NCI-H2171 treated with DMSO at 0.1 percent for 48 hours (cell line): ENCODE measurements around the gene APC2.
A peak's percentile ranks its signal among the peaks of the same experiment; 100 is the strongest.
"Not testable (repeated sequence)": the region's sequence is repeated elsewhere in the genome, so short reads cannot be mapped to it uniquely, and the experiment has no call there.

Experiments used
- DNase-seq: peaks from one replicate; lab custom pipeline; 2025; lab: John Stamatoyannopoulos, UW

Gene APC2

DNA sequence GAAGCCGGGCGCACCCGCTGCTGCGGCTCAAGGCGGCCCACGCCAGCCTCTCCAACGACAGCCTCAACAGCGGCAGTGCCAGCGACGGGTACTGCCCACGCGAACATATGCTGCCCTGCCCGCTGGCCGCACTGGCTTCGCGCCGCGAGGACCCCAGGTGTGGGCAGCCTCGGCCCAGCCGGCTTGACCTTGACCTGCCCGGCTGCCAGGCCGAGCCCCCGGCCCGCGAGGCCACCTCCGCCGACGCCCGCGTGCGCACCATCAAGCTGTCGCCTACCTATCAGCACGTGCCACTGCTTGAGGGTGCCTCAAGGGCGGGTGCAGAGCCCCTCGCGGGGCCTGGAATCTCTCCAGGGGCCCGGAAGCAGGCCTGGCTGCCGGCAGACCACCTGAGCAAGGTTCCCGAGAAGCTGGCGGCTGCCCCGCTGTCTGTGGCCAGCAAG lies 16.1 kb downstream of the APC2 start:
- no peak for DNase-seq

DNA sequence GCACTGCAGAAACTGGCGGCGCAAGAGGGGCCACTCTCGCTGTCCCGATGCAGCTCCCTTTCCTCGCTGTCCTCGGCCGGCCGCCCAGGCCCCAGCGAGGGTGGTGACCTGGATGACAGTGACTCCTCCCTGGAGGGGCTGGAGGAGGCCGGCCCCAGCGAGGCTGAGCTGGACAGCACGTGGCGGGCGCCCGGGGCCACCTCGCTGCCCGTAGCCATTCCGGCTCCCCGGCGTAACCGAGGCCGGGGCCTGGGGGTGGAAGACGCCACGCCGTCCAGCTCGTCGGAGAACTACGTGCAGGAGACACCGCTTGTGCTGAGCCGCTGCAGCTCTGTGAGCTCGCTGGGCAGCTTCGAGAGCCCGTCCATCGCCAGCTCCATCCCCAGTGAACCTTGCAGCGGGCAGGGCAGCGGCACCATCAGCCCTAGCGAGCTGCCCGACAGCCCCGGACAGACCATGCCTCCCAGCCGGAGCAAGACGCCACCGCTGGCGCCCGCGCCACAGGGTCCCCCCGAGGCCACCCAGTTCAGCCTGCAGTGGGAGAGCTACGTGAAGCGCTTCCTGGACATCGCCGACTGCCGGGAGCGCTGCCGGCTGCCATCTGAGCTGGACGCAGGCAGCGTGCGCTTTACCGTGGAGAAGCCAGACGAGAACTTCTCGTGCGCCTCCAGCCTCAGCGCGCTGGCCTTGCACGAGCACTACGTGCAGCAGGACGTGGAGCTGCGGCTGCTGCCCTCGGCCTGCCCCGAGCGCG lies 16.7 kb downstream of the APC2 start:
- DNase-seq = no peak

DNA sequence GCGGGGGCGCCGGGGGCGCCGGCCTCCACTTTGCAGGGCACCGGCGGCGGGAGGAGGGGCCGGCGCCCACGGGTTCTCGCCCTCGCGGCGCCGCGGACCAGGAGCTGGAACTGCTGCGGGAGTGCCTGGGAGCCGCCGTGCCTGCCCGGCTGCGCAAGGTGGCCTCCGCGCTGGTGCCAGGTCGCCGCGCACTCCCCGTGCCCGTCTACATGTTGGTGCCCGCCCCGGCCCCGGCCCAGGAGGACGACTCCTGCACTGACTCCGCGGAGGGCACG lies 17.2 kb downstream of the APC2 start:
- DNase-seq = no peak

DNA sequence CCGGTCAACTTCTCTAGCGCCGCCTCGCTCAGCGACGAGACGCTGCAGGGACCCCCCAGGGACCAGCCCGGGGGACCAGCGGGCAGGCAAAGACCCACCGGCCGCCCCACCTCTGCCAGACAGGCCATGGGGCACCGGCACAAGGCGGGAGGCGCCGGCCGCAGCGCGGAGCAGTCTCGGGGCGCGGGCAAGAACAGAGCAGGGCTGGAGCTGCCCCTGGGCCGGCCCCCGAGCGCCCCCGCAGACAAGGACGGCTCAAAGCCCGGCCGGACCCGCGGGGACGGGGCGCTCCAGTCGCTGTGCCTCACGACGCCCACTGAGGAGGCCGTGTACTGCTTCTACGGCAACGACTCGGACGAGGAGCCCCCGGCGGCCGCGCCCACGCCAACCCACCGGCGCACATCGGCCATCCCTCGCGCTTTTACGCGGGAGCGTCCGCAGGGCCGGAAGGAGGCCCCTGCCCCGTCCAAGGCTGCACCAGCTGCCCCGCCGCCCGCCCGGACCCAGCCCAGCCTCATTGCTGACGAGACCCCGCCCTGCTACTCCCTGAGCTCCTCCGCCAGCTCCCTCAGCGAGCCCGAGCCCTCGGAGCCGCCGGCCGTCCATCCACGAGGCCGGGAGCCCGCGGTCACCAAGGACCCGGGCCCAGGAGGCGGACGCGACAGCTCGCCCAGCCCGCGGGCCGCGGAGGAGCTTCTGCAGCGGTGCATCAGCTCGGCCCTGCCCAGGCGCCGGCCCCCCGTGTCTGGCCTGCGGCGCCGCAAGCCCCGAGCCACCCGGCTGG lies 17.8 kb downstream of the APC2 start:
- DNase-seq = no peak

DNA sequence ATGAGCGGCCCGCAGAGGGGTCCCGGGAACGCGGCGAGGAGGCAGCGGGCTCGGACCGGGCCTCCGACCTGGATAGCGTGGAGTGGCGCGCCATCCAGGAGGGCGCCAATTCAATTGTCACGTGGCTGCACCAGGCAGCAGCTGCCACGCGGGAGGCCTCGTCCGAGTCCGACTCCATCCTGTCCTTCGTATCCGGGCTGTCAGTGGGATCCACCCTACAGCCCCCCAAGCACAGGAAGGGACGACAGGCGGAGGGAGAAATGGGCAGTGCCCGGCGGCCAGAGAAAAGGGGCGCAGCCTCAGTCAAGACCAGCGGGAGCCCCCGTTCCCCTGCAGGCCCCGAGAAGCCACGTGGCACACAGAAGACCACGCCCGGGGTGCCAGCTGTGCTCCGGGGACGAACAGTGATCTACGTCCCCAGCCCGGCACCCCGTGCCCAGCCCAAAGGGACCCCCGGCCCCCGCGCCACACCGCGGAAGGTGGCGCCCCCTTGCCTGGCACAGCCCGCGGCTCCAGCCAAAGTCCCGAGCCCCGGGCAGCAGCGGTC lies 18.4 kb downstream of the APC2 start:
- no peak for DNase-seq

DNA sequence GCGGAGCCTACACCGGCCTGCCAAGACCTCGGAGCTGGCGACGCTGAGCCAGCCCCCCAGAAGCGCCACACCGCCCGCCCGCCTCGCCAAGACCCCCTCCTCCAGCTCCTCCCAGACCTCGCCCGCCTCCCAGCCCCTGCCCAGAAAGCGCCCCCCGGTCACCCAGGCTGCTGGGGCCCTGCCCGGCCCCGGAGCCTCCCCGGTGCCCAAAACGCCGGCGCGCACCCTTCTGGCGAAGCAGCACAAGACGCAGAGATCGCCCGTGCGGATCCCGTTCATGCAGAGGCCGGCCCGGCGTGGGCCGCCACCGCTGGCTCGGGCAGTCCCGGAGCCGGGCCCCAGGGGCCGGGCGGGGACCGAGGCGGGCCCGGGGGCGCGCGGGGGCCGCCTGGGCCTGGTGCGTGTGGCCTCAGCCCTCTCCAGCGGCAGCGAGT lies 18.9 kb downstream of the APC2 start:
- peak; percentile 26 for DNase-seq

DNA sequence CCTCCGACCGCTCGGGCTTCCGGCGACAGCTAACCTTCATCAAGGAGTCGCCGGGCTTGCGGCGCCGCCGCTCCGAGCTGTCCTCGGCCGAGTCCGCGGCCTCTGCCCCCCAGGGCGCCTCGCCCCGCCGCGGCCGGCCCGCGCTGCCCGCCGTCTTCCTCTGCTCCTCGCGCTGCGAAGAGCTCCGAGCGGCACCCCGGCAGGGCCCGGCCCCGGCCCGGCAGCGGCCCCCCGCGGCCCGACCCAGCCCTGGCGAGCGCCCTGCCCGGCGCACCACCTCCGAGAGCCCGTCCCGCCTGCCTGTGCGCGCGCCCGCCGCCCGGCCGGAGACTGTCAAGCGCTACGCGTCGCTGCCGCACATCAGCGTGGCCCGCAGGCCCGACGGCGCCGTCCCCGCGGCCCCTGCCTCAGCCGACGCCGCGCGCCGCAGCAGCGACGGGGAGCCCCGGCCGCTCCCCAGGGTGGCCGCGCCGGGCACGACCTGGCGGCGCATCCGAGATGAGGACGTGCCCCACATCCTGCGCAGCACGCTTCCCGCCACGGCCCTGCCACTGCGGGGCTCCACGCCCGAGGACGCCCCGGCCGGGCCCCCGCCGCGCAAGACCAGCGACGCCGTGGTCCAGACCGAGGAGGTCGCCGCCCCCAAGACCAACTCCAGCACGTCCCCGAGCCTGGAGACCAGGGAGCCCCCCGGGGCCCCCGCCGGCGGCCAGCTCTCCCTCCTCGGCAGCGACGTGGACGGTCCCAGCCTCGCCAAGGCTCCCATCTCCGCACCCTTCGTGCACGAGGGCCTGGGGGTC lies 19.5 kb downstream of the APC2 start:
- DNase-seq = peak; percentile 26

DNA sequence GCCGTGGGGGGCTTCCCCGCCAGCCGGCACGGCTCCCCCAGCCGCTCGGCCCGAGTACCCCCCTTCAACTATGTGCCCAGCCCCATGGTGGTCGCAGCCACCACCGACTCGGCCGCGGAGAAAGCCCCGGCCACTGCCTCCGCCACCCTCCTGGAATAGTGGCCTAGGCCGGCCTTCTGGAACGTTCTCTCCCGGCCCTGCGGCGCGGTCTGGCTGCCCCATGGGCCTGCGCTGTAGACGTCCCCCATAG lies 20.1 kb downstream of the APC2 start:
- no peak for DNase-seq

DNA sequence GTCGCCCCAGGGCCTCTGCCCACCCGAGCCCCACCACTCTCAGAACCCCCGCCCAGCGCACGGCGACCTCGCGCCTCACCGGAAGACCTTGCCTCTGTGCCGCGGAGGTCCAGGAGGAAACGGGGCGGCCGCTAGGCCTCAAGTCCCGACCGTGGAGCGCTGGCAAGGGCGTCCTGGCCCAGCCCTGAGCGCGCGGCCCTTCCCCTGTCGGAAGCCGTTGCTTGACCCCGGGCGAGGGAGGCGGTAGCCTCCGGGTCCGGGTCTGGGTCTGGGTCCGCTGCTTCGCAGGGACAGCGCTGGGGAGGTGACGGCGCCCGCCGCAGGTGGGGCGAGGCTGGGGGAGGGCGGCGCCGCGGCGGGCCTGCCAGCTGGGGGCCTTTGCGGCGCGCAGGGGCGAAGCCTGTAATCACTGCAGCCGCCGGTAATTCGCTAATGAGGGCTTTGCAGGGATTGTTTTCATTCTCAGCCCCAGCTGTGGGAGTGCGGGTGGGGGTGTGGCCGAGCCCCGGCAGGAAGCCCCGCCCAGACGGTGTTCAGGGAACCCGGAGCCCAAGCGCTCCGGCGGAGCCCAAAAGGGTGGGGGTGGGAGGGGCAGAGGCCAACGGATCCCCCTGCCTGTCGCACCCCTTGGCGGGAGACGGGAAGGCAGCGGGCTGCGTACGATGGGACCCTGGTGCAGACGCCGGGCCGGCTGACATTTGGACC lies 20.5 kb downstream of the APC2 start:
- peak; percentile 80 for DNase-seq

DNA sequence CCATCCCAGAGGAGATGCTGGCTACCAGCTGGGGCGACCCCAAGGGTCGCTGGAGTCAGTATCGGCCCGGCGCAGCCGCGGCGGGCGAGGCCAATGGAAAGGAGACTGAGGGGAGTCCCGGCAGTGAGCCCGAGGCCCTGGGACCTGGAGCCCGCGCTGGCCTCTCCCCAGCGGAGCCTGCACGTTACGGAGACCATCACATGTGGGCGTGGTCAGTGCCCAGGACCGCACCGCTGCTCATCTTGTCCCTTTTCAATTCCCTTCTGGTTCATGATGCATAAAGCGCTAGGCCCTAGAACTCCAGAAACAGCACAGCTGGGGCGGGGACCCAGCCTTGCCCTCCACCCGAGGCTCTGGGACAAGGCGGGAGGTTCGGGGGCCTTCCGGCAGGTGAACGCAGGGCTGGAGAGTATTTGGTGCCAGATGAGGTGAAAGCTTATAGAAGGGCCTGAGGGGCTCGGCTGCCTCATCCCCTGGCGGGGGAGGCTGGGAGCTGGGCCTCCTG lies 21.1 kb downstream of the APC2 start:
- peak; percentile 59 for DNase-seq

DNA sequence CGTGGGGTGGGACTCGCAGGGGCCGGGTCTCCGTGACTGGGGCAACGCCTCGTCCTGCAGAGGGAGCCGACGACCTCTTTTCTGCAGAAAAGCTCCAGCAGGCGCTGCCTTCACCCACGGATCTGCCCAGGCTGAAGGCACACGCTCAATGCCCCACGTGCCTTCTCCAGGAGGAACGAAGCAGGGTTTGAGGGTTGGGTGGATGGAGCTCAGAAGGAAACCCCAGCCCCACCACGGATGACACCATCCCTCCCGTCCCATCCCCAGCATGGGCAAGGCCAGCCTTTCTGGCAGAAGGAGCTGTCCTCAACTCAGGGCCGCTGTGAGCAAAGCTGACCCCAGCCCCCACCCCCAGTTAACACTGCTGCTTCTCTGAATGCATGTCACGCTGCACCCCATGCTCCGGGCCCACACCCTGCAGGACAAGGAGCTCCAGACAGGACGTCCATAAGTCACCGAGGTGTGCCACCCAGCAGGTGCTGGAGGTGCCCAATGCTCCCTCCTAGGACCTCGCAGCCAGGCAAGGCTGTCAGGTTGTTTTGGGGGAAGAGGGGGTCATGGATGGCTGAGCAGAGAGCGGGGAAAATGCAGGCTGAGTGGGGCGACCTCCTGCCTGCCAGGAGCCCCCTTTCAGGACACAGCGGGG lies 21.7 kb downstream of the APC2 start:
- peak; percentile 15 for DNase-seq

DNA sequence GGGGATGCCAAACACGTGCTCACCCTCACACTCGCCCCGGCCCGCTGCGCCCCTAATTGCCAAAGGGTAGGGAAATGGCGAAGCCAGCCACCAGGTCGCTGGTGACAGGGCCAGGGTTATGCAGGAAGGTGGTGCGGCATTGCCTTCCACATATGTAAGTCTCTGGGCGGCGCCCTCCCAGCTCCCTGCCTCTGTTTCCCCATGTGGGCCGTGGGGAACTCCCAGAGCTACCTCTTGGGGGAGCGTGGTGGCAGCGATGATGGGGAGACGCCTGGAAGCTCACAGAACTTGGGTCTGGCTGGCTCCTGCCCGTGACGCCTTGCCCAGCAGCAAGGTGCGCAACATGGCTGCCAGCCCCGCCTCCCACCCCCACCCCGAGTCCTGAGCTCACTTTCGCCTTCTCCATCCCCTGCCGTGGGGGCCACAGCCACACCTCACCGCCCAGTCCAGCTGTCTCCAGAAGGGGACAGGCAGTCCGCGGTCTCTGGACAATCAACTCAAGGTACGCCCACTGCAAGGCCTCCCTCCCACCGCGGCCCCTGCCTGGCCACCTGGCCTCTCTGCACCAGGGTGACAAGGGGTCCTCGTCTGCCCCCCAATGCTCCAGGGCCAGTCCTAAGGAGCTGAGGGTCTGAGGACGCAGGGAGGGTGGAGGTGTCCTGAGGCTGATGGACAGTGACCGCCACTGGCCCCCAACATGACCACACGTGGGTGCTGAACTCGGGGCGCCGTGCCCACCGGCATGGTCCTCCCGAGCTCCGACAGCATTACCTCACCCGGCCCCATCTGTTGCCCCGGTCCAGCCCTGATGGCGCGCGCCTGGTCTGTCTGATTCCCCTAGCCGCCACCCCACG lies 22.5 kb downstream of the APC2 start:
- peak; percentile 43 for DNase-seq

DNA sequence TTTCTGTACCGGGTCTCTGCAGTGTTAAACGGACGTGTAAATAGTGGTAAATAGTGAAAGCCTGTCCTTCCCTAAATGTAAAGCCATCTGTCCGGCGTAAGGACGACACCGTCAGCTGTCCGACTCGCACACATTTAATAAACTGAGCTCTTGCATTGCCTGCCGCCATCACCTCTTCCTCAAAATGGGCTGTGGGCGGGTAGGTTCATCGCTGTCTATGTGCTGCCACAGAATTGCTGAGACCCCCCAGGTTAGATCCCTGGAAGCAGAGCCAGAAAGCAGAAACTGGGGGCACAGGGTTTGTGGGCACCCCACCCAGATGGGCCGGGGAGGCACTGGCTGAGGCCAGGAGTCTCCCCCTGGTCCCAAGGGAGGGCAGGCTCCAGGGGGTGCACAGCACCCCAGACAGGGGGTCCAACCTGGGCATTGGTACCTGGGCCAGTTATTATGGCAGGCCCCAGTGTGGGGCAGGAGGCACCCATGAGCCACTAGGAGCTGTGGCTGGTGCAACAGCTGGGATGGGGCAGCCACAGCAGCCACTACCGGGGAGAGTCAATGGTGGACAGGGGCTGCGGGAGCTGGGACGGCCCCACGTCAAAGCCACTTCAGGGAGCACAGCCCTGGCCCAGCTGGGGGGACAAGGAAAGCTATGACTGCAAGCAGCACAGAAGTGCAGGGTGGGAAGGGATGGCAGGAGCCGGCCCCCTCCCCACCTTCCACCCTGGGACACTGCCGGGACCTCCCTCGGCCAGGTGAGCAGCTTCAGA lies 23.3 kb downstream of the APC2 start:
- no peak for DNase-seq

DNA sequence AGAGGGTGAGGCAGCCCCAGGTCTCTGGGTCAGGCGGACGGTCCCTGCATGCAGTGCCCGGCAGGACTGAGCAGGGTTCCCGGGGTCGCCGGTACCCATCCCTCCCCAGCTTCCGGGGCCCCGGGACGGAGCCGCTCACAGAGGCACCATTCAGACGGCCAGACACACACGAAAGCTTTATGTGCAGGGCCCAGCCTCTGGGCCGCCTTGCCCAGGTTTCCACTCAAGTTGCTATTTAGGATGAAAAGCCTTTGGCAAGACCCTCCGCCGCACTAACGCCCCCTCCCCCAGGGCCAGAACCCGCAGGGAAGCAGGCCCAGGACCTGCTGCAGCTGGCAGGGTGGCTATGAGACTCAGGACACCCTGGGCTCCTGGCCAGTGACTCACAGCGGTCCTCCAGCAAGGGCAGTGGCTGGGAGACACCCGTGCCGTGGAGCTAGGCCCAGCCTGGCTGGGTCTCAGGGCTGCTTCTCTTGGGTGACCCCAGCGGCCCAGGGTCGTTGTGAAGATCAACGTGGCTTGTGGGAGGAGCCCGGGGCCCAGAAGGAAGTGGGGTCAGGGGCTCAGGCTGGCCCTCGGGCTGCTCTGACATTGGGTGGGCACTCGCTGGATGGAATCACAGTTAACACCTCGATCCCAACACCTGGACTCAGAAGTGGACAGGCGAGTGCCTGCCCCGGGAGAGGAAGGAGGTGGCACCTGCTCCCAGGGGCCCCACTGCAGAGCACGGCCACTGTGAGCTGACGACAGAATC lies 24.3 kb downstream of the APC2 start:
- DNase-seq = no peak

DNA sequence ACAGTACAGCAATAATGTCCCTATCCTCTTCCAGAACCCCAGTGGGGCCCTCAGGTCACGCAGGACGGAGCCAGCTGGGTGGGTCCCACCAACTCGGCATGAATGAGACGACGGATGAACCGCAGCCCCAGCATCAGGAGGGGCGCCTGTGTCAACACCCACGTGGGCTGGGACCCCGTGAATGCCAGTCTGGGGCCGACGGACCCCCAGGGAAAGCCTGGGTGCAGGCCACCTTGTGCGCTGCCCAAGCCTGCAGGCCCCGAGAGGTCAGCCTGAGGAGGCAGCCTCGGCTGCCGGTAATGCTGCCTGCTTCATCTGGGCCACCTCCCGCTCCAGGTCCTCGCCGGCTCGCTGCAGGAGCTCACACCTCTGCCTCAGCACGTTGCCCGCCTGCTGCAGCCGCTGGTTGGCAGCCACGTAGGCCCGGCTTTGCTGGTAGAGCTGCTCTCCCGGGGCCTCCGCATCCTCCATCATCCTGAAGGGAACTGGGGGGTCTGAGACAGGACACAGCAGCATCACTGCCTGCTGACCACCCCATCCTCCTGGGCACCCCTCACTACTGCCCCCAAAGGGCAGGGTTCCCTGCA lies 24.9 kb downstream of the APC2 start:
- DNase-seq = no peak

DNA sequence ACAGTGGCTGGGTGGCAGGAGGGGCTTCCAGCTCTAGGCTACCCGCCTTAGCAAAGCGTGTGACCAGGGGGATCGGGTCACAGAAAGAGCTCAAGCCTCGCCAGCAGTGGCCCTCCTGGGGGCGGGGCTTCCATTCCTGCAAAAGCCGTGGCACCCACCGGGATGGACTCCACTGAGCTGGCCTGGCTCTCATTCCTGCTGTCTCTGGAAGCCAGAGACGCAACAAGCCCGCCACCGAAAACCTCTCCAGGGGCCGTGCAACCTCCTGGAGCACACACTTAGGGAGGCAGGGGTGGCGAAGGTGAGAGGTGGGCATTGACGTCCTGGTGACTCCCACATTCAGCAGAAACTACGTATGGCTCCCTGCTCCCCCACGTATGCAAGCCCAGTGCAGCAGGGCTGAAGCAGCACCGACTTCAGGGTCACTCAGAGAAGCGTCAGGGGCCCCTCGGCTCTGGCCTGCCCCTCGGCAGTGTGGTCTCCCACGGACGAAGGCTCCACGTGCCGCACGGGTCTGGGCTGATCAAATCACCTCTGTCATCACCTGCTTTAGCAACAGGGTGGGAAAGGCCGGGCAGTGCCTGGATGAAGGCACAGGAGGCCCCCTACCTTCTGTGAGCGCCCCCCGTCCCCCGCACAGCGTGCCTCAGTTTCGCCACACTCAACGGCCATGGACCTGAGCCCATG lies 26.0 kb downstream of the APC2 start:
- no peak for DNase-seq

DNA sequence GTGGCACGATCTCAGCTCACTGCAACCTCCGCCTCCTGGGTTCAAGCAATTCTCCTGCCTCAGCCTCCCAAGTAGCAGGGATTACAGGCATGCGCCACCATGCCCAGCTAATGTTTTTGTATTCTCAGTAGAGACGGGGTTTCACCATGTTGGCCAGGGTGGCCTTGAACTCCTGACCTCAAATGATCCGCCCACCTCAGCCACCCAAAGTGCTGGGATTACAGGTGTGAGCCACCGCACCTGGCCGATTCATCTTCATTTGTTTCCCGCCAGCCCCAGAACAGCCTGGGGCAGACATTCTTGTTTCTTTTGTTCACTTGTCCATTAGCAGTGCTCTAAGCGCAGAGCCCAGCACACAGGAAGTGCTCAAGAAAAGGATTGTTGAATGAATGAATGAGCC lies 27.1 kb downstream of the APC2 start:
- not testable (repeated sequence) for DNase-seq
